ENCODE results near the gene PHC2.

- TF ChIP-seq CTCF (conservative IDR thresholded peaks at IDR 0.05) = no peak
- TF ChIP-seq ZFX (IDR thresholded peaks at IDR 0.05) = no peak
Observed at GRCh38 chr1:33337441-33337840, 93.5 kb downstream of the PHC2 start.
